Liver (tissue), 9 donors: Measurements from ENCODE around the gene SGCD. TPM values are rescaled to one million over a fixed set of nuclear protein-coding genes. Genes with fewer than 3 reads are reported as not detected.

Source experiments
- DNase-seq: peaks from one replicate; pipeline ENCODE4 v3.0.0-alpha.2; 2017; ENCODE audit warnings: low spot score
- H3K27ac ChIP-seq, 2 donors: one replicate each; pipeline ENCODE4 v1.7.0; 2013; ENCODE audit warnings: inconsistent platforms in 2 of 2, low read length in 2 of 2, control low read depth in 1 of 2, low read depth in 1 of 2, mild to moderate bottlenecking in 1 of 2
- H3K27me3 ChIP-seq, 4 donors: one replicate each; pipeline versions ENCODE4 v1.6.1 to v1.7.0; 2013; ENCODE audit warnings: low read length in 3 of 4, inconsistent platforms in 1 of 4, mild to moderate bottlenecking in 1 of 4, moderate library complexity in 1 of 4; ENCODE audit not compliant: control insufficient read depth in 4 of 4, insufficient read depth in 4 of 4
- H3K36me3 ChIP-seq, 4 donors: one replicate each; pipeline versions ENCODE4 v1.6.1 to v1.7.0; 2013; ENCODE audit warnings: low read length in 3 of 4, mild to moderate bottlenecking in 3 of 4, low read depth in 1 of 4, moderate library complexity in 1 of 4; ENCODE audit not compliant: control insufficient read depth in 4 of 4, insufficient read depth in 3 of 4
- H3K4me1 ChIP-seq, 4 donors: one replicate each; pipeline versions ENCODE4 v1.6.1 to v1.7.0; 2013; ENCODE audit warnings: low read length in 3 of 4, mild to moderate bottlenecking in 3 of 4, moderate library complexity in 1 of 4; ENCODE audit not compliant: control insufficient read depth in 4 of 4, insufficient read depth in 4 of 4
- H3K4me3 ChIP-seq, 3 donors: one replicate each; pipeline versions ENCODE4 v1.6.1 to v1.7.0; 2013; ENCODE audit warnings: low read length in 3 of 3, control low read depth in 1 of 3, low read depth in 1 of 3, mild to moderate bottlenecking in 1 of 3
- H3K9ac ChIP-seq, 2 donors: one replicate each; pipeline ENCODE4 v1.7.0; 2013; ENCODE audit warnings: low read length in 2 of 2, mild to moderate bottlenecking in 2 of 2, moderate library complexity in 2 of 2, control low read depth in 1 of 2, low read depth in 1 of 2
- H3K9me3 ChIP-seq, 4 donors: one replicate each; pipeline versions ENCODE4 v1.6.1 to v1.7.0; 2013; ENCODE audit warnings: low read length in 3 of 4; ENCODE audit not compliant: control insufficient read depth in 4 of 4
- ATF3 ChIP-seq: IDR thresholded peaks from 2 replicates; pipeline ENCODE4 v1.6.1; 2016; ENCODE audit warnings: antibody characterized with exemption
- EGR1 ChIP-seq, 2 donors: IDR thresholded peaks; 2 replicates each; pipeline ENCODE4 v1.6.1; 2016 to 2018; ENCODE audit warnings: antibody characterized with exemption in 2 of 2, low read depth in 2 of 2
- FOXA2 ChIP-seq: IDR thresholded peaks from 2 replicates; pipeline ENCODE4 v1.6.1; 2016; ENCODE audit warnings: antibody characterized with exemption
- GABPA ChIP-seq, 2 donors: IDR thresholded peaks in 1 of 2; conservative IDR thresholded peaks in 1 of 2; 2 replicates each; pipeline ENCODE4 v1.6.1; 2016; ENCODE audit warnings: antibody characterized with exemption in 2 of 2, mild to moderate bottlenecking in 1 of 2, moderate library complexity in 1 of 2
- HNF4A ChIP-seq, 2 donors: conservative IDR thresholded peaks; 2 replicates each; pipeline ENCODE4 v1.6.1; 2016; ENCODE audit warnings: antibody characterized with exemption in 2 of 2, mild to moderate bottlenecking in 2 of 2
- JUND ChIP-seq, 2 donors: IDR thresholded peaks; 2 replicates each; pipeline ENCODE4 v1.6.1; 2016; ENCODE audit warnings: antibody characterized with exemption in 2 of 2
- MAX ChIP-seq: IDR thresholded peaks from 2 replicates; pipeline ENCODE4 v1.6.1; 2016; ENCODE audit warnings: antibody characterized with exemption
- NR2F2 ChIP-seq: IDR thresholded peaks from 2 replicates; pipeline ENCODE4 v1.6.1; 2016; ENCODE audit warnings: antibody characterized with exemption
- RAD21 ChIP-seq, 2 donors: IDR thresholded peaks; 2 replicates each; pipeline ENCODE4 v1.6.1; 2016; ENCODE audit warnings: antibody characterized with exemption in 2 of 2, mild to moderate bottlenecking in 2 of 2
- RXRA ChIP-seq, 2 donors: IDR thresholded peaks; 2 replicates each; pipeline ENCODE4 v1.6.1; 2017 to 2018; ENCODE audit warnings: antibody characterized with exemption in 2 of 2, mild to moderate bottlenecking in 1 of 2
- SP1 ChIP-seq: IDR thresholded peaks from 2 replicates; pipeline ENCODE4 v1.6.1; 2018; ENCODE audit warnings: antibody characterized with exemption, mild to moderate bottlenecking
- TAF1 ChIP-seq: conservative IDR thresholded peaks from 2 replicates; pipeline ENCODE4 v1.6.1; 2016; ENCODE audit warnings: antibody characterized with exemption, mild to moderate bottlenecking
- YY1 ChIP-seq: IDR thresholded peaks from 2 replicates; pipeline ENCODE4 v1.6.1; 2016; ENCODE audit warnings: antibody characterized with exemption, mild to moderate bottlenecking
- ZBTB33 ChIP-seq: IDR thresholded peaks from 2 replicates; pipeline ENCODE4 v1.6.1; 2016; ENCODE audit warnings: antibody characterized with exemption
- WGBS: extraction: QIAGEN DNeasy Blood & Tissue Kit; methylation state at CpG from one replicate; pipeline ENCODE4 v1.1.7; 2013; 5-methylcytosine and 5-hydroxymethylcytosine counted together
- polyA plus RNA-seq, 2 donors: library from polyadenylated mRNA; stranded (reverse) in 1 of 2; unstranded in 1 of 2; fragments of 200-250 nt in 1 of 2; fragments of >200 nt in 1 of 2; fragmentation: Nextera tagmentation in 1 of 2; extraction: Ambion mirVana in 1 of 2; gene quantifications; one replicate each; pipeline versions ENCODE4 v1.2.1 to v1.2.3, GENCODE V29; 2013 to 2015
- total RNA-seq, 2 donors: library from RNA; depleted of rRNA; stranded (reverse); fragments of >200 nt; gene quantifications; one replicate each; pipeline ENCODE4 v1.2.3, GENCODE V29; 2014
- TF ChIP-seq, protein P1 (sequence below): fragments of 150-350 bp; IDR thresholded peaks from 2 replicates; pipeline ENCODE4 v1.5.1; 2017; ENCODE audit warnings: improper control_type of control experiment, low read depth, low read length; ENCODE audit not compliant: missing input control
- TF ChIP-seq, protein P2 (sequence below): IDR thresholded peaks from 2 replicates; pipeline ENCODE4 v1.6.1; 2016; ENCODE audit warnings: antibody characterized with exemption, mild to moderate bottlenecking
- donor health status: healthy.
- donor health status: healthy.
- donor health status: healthy.
- donor health status: healthy.
- donor health status: healthy.

The SGCD gene
- total and polyA plus RNA-seq, 4 donors: 0.35 to 1.7 (median 1.0) TPM

DNA sequence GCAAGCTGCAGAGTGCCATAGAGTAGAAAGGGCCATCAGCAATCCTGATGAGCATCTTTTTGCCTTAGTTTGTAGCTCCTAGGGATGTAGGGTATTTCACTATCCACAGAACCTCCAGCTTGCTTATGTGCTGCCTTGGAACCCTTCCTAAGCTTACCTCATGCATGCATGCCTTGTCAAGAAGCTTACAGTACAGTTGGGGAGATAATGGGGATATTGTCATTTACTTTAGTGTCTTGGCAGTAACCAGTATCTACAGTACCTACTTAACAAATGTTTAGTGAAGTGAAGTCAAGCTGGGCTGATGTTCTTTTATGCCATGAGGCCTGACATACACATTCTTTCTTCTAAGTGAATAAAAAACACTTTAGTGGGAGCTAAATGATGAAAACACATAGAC, 358.5 kb downstream of the SGCD start (continued):
- TF ChIP-seq NR2F2 (no peak), HNF4A (conservative IDR thresholded peaks at IDR 0.05) (no peak), MAX (no peak)

GRCh38 chr5:156686380-156686779, 359.4 kb downstream of the SGCD start:
- H3K4me3 ChIP-seq: no peak overlapping the region
- WGBS: 89% methylated on average over 2 of the region's 2 CpGs
- no peak for TF ChIP-seq MAX
- TF ChIP-seq JUND (IDR thresholded peaks at IDR 0.05): no peak
- no peaks in the 10 kb centered on the region for H3K36me3 ChIP-seq
- H3K27me3 ChIP-seq: no peaks in the 10 kb centered on the region
- no peaks in the 10 kb centered on the region for H3K9me3 ChIP-seq
- H3K27ac ChIP-seq: no peak overlapping the region
- no peak overlapping the region for H3K9ac ChIP-seq
- no peak for DNase-seq
- no peaks in the 10 kb centered on the region for H3K4me1 ChIP-seq

GRCh38 chr5:156686796-156687195, 359.8 kb downstream of the SGCD start:
- Histone ChIP-seq H3K4me1 (no peaks in the 10 kb centered on the region), H3K9ac (no peak overlapping the region), H3K9me3 (no peaks in the 10 kb centered on the region), H3K4me3 (no peak overlapping the region), H3K27me3 (no peaks in the 10 kb centered on the region), H3K36me3 (no peaks in the 10 kb centered on the region), H3K27ac (no peak overlapping the region)
- TF ChIP-seq JUND (IDR thresholded peaks at IDR 0.05) (no peak), YY1 (no peak), GABPA (IDR thresholded peaks at IDR 0.05 in 1 of 2, conservative IDR thresholded peaks at IDR 0.05 in 1 of 2) (no peak), ZBTB33 (no peak), EGR1 (IDR thresholded peaks at IDR 0.05; ENCODE audit: low read depth in 2 of 2) (no peak), NR2F2 (no peak), MAX (no peak), FOXA2 (no peak), SP1 (no peak), ATF3 (no peak), RXRA (IDR thresholded peaks at IDR 0.05) (no peak), HNF4A (conservative IDR thresholded peaks at IDR 0.05) (no peak), RAD21 (IDR thresholded peaks at IDR 0.05) (no peak), TAF1 (no peak)
- TF ChIP-seq, protein P1, sequence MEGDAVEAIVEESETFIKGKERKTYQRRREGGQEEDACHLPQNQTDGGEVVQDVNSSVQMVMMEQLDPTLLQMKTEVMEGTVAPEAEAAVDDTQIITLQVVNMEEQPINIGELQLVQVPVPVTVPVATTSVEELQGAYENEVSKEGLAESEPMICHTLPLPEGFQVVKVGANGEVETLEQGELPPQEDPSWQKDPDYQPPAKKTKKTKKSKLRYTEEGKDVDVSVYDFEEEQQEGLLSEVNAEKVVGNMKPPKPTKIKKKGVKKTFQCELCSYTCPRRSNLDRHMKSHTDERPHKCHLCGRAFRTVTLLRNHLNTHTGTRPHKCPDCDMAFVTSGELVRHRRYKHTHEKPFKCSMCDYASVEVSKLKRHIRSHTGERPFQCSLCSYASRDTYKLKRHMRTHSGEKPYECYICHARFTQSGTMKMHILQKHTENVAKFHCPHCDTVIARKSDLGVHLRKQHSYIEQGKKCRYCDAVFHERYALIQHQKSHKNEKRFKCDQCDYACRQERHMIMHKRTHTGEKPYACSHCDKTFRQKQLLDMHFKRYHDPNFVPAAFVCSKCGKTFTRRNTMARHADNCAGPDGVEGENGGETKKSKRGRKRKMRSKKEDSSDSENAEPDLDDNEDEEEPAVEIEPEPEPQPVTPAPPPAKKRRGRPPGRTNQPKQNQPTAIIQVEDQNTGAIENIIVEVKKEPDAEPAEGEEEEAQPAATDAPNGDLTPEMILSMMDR: no peak
- TF ChIP-seq, protein P2, sequence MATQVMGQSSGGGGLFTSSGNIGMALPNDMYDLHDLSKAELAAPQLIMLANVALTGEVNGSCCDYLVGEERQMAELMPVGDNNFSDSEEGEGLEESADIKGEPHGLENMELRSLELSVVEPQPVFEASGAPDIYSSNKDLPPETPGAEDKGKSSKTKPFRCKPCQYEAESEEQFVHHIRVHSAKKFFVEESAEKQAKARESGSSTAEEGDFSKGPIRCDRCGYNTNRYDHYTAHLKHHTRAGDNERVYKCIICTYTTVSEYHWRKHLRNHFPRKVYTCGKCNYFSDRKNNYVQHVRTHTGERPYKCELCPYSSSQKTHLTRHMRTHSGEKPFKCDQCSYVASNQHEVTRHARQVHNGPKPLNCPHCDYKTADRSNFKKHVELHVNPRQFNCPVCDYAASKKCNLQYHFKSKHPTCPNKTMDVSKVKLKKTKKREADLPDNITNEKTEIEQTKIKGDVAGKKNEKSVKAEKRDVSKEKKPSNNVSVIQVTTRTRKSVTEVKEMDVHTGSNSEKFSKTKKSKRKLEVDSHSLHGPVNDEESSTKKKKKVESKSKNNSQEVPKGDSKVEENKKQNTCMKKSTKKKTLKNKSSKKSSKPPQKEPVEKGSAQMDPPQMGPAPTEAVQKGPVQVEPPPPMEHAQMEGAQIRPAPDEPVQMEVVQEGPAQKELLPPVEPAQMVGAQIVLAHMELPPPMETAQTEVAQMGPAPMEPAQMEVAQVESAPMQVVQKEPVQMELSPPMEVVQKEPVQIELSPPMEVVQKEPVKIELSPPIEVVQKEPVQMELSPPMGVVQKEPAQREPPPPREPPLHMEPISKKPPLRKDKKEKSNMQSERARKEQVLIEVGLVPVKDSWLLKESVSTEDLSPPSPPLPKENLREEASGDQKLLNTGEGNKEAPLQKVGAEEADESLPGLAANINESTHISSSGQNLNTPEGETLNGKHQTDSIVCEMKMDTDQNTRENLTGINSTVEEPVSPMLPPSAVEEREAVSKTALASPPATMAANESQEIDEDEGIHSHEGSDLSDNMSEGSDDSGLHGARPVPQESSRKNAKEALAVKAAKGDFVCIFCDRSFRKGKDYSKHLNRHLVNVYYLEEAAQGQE: no peak
- WGBS: 74% methylated on average over 4 of the region's 4 CpGs
- no peak for DNase-seq
